HL-60 (cell line): ENCODE results near the gene GSTT4.
"Not testable (repeated sequence)": the region's sequence is repeated elsewhere in the genome, so short reads cannot be mapped to it uniquely, and the experiment has no call there.

Experiments
- DNase-seq, 2 experiments: peaks; one replicate each; pipeline ENCODE4 v3.0.0-alpha.2; 2010 to 2020; ENCODE audit warnings: low read depth in 1 of 2, low spot score in 1 of 2
- H3K27ac ChIP-seq: fragments of 250-450 bp; sonication (Bioruptor Pico); replicated peaks from 2 replicates; pipeline ENCODE4 v1.5.1; 2020; ENCODE audit warnings: mild to moderate bottlenecking, moderate library complexity
- H3K27me3 ChIP-seq: fragments of 250-450 bp; sonication (Bioruptor Pico); 2 replicates; pipeline ENCODE4 v1.5.1; 2021; ENCODE audit warnings: mild to moderate bottlenecking, moderate library complexity; ENCODE audit not compliant: insufficient read depth, poor library complexity, severe bottlenecking
- H3K4me3 ChIP-seq: replicated peaks from 2 replicates; pipeline ENCODE4 v1.5.1; 2011; ENCODE audit warnings: mild to moderate bottlenecking, control low read depth, low read length; ENCODE audit not compliant: insufficient read depth
- GABPA ChIP-seq: IDR thresholded peaks from 2 replicates; pipeline ENCODE4 v1.6.1; 2012; ENCODE audit warnings: low read depth
- POLR2AphosphoS5 ChIP-seq: IDR thresholded peaks from 2 replicates; pipeline ENCODE4 v1.6.1; 2012; ENCODE audit warnings: low read depth
- SPI1 ChIP-seq: IDR thresholded peaks from 2 replicates; pipeline ENCODE4 v1.6.1; 2012; ENCODE audit warnings: low read depth, mild to moderate bottlenecking, borderline replicate concordance
- TF ChIP-seq, protein P1 (sequence below): IDR thresholded peaks from 2 replicates; pipeline ENCODE4 v1.6.1; 2012; ENCODE audit warnings: low read depth; ENCODE audit not compliant: insufficient replicate concordance
- TF ChIP-seq, protein P2 (sequence below): IDR thresholded peaks from one replicate; pipeline ENCODE4 v1.5.1; 2011; ENCODE audit warnings: low read length, control low read depth, inconsistent platforms; ENCODE audit not compliant: insufficient read depth

GSTT4 gene

DNA sequence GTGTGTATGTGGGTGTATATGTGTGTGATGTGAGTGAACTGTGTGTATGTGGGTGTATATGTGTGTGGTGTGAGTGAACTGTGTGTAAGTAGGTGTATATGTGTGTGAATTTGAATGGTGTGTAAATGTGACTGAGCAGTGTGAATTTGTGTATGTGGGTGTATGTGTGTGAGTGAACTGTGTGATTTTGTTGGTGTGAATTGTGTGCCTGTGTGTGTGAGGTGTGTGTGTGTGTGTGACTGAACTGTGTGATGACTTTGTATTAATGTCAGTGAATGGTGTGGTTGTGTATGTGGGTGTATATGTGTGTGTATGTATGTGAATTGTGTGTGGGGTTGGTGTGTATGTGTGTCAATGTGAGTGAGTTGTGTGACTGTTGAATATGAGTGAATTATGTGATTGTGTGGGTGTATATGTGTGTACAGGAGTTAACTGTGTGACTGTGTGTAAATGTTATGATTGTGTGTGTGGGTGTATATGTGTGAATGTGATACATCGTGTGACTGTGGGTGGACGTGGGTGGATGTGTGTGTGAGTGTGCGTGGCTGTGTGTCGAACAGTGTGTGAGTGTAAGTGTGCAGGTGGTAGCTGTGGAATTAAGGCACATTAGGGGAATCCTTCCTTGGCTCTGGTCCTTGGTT lies 18.6 kb downstream of the GSTT4 start:
- not testable (repeated sequence) for H3K27me3 ChIP-seq, H3K4me3 ChIP-seq, DNase-seq, H3K27ac ChIP-seq

- H3K27me3 ChIP-seq, H3K27ac ChIP-seq, DNase-seq, H3K4me3 ChIP-seq: not testable (repeated sequence)
Observed at GRCh38 chr22:23986089-23986488, 19.2 kb downstream of the GSTT4 start.

- TF ChIP-seq, protein P1, sequence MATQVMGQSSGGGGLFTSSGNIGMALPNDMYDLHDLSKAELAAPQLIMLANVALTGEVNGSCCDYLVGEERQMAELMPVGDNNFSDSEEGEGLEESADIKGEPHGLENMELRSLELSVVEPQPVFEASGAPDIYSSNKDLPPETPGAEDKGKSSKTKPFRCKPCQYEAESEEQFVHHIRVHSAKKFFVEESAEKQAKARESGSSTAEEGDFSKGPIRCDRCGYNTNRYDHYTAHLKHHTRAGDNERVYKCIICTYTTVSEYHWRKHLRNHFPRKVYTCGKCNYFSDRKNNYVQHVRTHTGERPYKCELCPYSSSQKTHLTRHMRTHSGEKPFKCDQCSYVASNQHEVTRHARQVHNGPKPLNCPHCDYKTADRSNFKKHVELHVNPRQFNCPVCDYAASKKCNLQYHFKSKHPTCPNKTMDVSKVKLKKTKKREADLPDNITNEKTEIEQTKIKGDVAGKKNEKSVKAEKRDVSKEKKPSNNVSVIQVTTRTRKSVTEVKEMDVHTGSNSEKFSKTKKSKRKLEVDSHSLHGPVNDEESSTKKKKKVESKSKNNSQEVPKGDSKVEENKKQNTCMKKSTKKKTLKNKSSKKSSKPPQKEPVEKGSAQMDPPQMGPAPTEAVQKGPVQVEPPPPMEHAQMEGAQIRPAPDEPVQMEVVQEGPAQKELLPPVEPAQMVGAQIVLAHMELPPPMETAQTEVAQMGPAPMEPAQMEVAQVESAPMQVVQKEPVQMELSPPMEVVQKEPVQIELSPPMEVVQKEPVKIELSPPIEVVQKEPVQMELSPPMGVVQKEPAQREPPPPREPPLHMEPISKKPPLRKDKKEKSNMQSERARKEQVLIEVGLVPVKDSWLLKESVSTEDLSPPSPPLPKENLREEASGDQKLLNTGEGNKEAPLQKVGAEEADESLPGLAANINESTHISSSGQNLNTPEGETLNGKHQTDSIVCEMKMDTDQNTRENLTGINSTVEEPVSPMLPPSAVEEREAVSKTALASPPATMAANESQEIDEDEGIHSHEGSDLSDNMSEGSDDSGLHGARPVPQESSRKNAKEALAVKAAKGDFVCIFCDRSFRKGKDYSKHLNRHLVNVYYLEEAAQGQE: no peak
- TF ChIP-seq POLR2AphosphoS5 (no peak), SPI1 (no peak), GABPA (no peak)
- TF ChIP-seq, protein P2, sequence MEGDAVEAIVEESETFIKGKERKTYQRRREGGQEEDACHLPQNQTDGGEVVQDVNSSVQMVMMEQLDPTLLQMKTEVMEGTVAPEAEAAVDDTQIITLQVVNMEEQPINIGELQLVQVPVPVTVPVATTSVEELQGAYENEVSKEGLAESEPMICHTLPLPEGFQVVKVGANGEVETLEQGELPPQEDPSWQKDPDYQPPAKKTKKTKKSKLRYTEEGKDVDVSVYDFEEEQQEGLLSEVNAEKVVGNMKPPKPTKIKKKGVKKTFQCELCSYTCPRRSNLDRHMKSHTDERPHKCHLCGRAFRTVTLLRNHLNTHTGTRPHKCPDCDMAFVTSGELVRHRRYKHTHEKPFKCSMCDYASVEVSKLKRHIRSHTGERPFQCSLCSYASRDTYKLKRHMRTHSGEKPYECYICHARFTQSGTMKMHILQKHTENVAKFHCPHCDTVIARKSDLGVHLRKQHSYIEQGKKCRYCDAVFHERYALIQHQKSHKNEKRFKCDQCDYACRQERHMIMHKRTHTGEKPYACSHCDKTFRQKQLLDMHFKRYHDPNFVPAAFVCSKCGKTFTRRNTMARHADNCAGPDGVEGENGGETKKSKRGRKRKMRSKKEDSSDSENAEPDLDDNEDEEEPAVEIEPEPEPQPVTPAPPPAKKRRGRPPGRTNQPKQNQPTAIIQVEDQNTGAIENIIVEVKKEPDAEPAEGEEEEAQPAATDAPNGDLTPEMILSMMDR: peak; percentile 56
- H3K27me3 ChIP-seq: no peaks in the 10 kb centered on the region
- peak; percentile 6 to 40 for DNase-seq
- no peak overlapping the region for H3K27ac ChIP-seq
- H3K4me3 ChIP-seq: no peak overlapping the region
Observed at GRCh38 chr22:23984430-23984829, 20.8 kb downstream of the GSTT4 start.

DNA sequence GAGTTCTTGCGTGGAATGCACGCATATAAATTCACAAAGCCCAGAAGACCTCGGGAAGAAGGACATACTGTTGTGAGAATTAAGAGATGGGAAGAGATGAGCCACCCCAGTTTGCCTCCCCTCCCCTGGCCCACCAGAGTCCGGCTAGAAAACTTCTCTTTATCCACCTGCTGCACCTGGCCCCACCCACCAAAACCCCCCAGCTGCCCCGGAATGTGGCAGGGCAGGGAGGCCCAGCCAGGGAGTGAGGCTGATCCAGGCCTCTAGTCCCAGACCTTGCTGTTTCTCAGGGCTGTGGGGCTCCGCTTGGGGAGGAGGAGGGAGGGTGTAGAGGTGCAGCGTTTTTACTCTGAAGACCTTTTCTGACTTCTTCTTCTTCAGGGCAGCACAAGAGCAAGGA lies 24.7 kb downstream of the GSTT4 start:
- H3K27ac ChIP-seq, H3K27me3 ChIP-seq, DNase-seq, H3K4me3 ChIP-seq: not testable (repeated sequence)

DNA sequence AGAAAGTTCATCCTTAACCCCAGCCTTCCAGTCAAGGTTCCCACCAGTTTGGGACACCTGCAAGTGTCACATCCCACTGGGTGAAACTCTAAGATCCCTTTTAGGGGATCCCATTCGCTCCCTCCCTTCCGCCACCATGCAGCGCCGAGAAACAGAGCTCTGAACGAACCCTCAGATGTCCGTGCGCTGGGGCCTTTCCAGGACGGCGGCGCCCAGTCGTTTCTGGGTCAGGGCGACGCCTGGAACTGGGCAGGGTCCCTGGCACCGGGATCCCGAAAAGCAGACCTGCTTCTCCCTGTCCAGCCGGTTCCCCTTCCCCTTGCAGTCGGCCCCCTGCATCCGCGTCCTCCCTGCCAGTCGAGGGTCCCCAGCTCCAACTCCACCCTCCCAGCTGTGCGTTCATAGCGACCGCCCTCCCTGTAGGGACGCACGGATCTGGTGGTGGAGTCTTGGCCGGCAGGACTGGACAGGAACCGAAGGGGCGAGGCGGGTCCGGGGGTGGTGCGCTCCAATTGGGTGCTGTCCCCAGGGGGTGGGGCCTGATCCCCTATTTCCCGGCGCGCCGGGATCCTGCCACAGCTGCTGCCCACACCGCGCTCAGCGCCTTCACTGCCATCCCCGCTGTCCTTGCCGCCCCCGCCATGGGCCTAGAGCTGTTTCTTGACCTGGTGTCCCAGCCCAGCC lies 25.6 kb downstream of the GSTT4 start, which contains the start of gene GSTT2:
GSTT2 (plus strand) TSS at position 578 of the 684 bp plus-strand sequence.
- H3K27ac ChIP-seq, H3K27me3 ChIP-seq, H3K4me3 ChIP-seq, DNase-seq: not testable (repeated sequence)

GRCh38 chr22:23977304-23977703 lies 27.9 kb downstream of the GSTT4 start:
- not testable (repeated sequence) for H3K27ac ChIP-seq, H3K4me3 ChIP-seq, H3K27me3 ChIP-seq, DNase-seq

DNA sequence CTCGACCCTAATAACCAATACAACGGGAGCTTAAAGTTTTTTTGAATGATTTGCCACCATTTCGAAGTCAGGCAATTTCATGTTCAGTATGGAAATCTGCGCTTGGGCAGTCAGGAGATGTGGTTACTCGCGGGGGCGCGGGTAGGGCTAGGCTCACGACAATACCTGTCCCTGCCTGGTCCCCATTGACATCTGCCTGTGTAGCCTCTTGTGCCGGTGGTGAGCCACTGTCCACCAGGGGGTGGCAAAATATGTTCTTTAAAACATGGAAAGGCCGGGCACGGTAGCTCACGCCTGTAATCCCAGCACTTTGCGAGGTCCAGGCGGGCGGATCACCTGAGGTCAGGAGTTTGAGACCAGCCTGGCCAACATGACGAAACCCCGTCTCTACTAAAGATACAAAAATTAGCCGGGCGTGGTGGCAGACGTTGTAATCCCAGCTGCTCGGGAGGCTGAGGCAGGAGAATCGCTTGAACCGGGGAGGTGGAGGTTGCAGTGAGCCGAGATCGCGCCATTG lies 30.4 kb downstream of the GSTT4 start:
- DNase-seq, H3K4me3 ChIP-seq, H3K27ac ChIP-seq, H3K27me3 ChIP-seq: not testable (repeated sequence)

DNA sequence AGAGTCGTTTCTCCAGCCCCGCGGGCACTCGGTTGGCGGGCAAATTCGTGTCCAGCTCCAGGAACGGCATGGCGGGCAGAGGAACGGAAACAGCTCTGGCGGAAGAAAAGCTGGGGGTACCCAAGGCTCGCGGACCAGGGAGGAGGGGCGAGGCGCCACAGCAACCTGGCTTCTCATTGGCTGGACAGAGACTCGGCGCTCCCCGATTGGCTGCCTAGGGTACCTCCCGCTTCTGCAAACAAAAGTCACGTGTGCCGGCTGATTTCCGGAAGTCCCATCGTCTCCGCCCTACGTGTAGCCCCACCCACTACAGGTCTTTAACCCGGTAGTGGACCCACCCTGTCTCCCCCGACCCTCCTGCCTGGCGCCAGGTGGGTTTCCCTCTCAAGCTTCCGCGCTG lies 30.9 kb downstream of the GSTT4 start, which contains the start of gene DDT:
DDT (minus strand) TSS at position 97 of the 400 bp plus-strand sequence; CDS start at position 70, 27 bp downstream.
- DNase-seq, H3K4me3 ChIP-seq, H3K27ac ChIP-seq, H3K27me3 ChIP-seq: not testable (repeated sequence)

DNA sequence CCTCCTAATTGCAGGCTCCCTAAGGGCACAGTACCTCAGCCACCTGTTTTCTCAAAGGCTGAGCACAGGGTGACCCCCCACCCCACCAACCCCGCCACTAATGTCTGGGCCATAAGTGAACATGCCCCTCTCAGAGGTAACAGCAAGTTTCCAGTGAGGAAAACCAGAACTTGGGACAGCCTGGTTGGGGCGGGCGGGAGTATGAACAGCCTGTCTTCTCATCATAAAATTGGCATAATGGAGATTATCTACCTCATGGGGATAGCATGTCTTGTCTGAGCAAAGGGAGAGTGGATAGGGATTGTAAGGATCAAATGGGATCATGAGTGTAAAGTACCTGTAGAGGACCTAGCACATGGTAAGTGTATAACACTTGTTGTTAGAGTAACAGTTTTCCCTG lies 33.3 kb downstream of the GSTT4 start:
- H3K27me3 ChIP-seq, H3K27ac ChIP-seq, H3K4me3 ChIP-seq, DNase-seq: not testable (repeated sequence)
